A673 (cell line): ENCODE results near the gene ENOX1. TPM values are rescaled to one million over a fixed set of nuclear protein-coding genes. Genes with fewer than 3 reads are reported as not detected.

Experiments
- BruUV-seq: library from RNA; stranded (reverse); fragments of 400-500 nt; replicated peaks from 2 replicates; lab custom pipeline; 2021; lab: Mats Ljungman, UMichigan
- CTCF ChIA-PET: fragments of 300-600 bp; sonication (Branson Sonifier 250); formaldehyde crosslinking; loops from one replicate; lab custom pipeline; 2022; ENCODE audit warnings: antibody characterized with exemption; lab: Charles Lee
- POLR2A ChIA-PET: fragments of 300-600 bp; sonication (Branson Sonifier 250); formaldehyde crosslinking; loops from one replicate; lab custom pipeline; 2022; ENCODE audit warnings: antibody characterized with exemption; ENCODE audit not compliant: low non-redundant PET; lab: Charles Lee
- DNase-seq: peaks from one replicate; pipeline ENCODE4 v3.0.0-alpha.2; 2015; ENCODE audit warnings: low spot score
- H3K27ac ChIP-seq: fragments of 200-600 bp; sonication (generic); 2 replicates; pipeline ENCODE4 v1.5.1; 2016; ENCODE audit warnings: mixed run types, low read depth, mild to moderate bottlenecking, mixed read lengths, antibody characterized with exemption, low read length; ENCODE audit not compliant: poor library complexity, severe bottlenecking
- H3K27me3 ChIP-seq: fragments of 200-600 bp; sonication (generic); replicated peaks from 2 replicates; pipeline ENCODE4 v1.6.1; 2017; ENCODE audit warnings: mixed run types, low read depth, mild to moderate bottlenecking, mixed read lengths, antibody characterized with exemption, low read length; ENCODE audit not compliant: insufficient read depth, poor library complexity
- H3K36me3 ChIP-seq: fragments of 200-600 bp; sonication (generic); 2 replicates; pipeline ENCODE4 v1.6.1; 2016; ENCODE audit warnings: mixed run types, mild to moderate bottlenecking, mixed read lengths, antibody characterized with exemption, low read length; ENCODE audit not compliant: insufficient read depth, poor library complexity, severe bottlenecking
- H3K4me1 ChIP-seq: fragments of 200-600 bp; sonication (generic); 2 replicates; pipeline ENCODE4 v1.6.1; 2017; ENCODE audit warnings: mixed run types, mild to moderate bottlenecking, mixed read lengths, antibody characterized with exemption, low read length; ENCODE audit not compliant: insufficient read depth, poor library complexity, severe bottlenecking
- H3K4me3 ChIP-seq: fragments of 200-600 bp; sonication (generic); 2 replicates; pipeline ENCODE4 v1.5.1; 2016; ENCODE audit warnings: low read depth, mixed run types, mild to moderate bottlenecking, mixed read lengths, low read length; ENCODE audit not compliant: poor library complexity, severe bottlenecking
- H3K9me3 ChIP-seq: fragments of 200-600 bp; sonication (generic); 2 replicates; pipeline ENCODE4 v1.6.1; 2016; ENCODE audit warnings: mixed run types, low read depth, mild to moderate bottlenecking, mixed read lengths, antibody characterized with exemption, low read length; ENCODE audit not compliant: poor library complexity, severe bottlenecking
- EZH2 ChIP-seq: fragments of 200-600 bp; sonication (generic); IDR thresholded peaks from 2 replicates; pipeline ENCODE4 v1.6.1; 2017; ENCODE audit warnings: borderline replicate concordance, low read depth, mild to moderate bottlenecking, mixed read lengths, antibody characterized with exemption, low read length; ENCODE audit not compliant: poor library complexity, severe bottlenecking
- intact Hi-C: fragments of 100-400 bp; cut with micrococcal nuclease; formaldehyde crosslinking; loops from one replicate; pipeline ENCODE4 v1.10.0; 2022; ENCODE audit not compliant: unreplicated experiment
- total RNA-seq: library from RNA; stranded (reverse); gene quantifications from 2 replicates; pipeline ENCODE4 v1.2.3, GENCODE V29; 2021
- TF ChIP-seq, protein P1 (sequence below): fragments of 300-800, 200-600 bp; sonication (generic); conservative IDR thresholded peaks from 2 replicates; pipeline ENCODE4 v1.5.1; 2017; ENCODE audit warnings: low read depth, mild to moderate bottlenecking, antibody characterized with exemption, low read length, moderate library complexity, mixed read lengths

ENOX1 gene
- total RNA-seq, 1 experiment from 2014 or later: 4.4 TPM

- Histone ChIP-seq H3K4me3 (no peak overlapping the region), H3K27ac (no peak overlapping the region), H3K27me3 (no peaks in the 10 kb centered on the region), H3K36me3 (no peaks in the 10 kb centered on the region), H3K9me3 (no peaks in the 10 kb centered on the region), H3K4me1 (peaks cover 9% of the 10 kb centered on the region)
- TF ChIP-seq EZH2: no peak
- TF ChIP-seq, protein P1, sequence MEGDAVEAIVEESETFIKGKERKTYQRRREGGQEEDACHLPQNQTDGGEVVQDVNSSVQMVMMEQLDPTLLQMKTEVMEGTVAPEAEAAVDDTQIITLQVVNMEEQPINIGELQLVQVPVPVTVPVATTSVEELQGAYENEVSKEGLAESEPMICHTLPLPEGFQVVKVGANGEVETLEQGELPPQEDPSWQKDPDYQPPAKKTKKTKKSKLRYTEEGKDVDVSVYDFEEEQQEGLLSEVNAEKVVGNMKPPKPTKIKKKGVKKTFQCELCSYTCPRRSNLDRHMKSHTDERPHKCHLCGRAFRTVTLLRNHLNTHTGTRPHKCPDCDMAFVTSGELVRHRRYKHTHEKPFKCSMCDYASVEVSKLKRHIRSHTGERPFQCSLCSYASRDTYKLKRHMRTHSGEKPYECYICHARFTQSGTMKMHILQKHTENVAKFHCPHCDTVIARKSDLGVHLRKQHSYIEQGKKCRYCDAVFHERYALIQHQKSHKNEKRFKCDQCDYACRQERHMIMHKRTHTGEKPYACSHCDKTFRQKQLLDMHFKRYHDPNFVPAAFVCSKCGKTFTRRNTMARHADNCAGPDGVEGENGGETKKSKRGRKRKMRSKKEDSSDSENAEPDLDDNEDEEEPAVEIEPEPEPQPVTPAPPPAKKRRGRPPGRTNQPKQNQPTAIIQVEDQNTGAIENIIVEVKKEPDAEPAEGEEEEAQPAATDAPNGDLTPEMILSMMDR: no peak
- POLR2A ChIA-PET: no interaction called here
- BruUV-seq: no TSS peak
- no peak for DNase-seq
- CTCF ChIA-PET: interaction anchor here (0.5 to 0.7 kb wide), 2 partner anchors 59 to 518 kb away, joined by 4 to 6 read pairs; no protein-coding TSS in a partner anchor
- intact Hi-C loops: no loop called here
These were observed 547.4 kb downstream of the ENOX1 start for GRCh38 chr13:43239275-43239840.

GRCh38 chr13:43238341-43239083, 548.3 kb downstream of the ENOX1 start:
- POLR2A ChIA-PET: no interaction called here
- H3K27ac ChIP-seq: no peak overlapping the region
- H3K4me3 ChIP-seq: no peak overlapping the region
- TF ChIP-seq, protein P1: no peak
- TF ChIP-seq EZH2: no peak
- no peaks in the 10 kb centered on the region for H3K9me3 ChIP-seq
- peaks cover 9% of the 10 kb centered on the region for H3K4me1 ChIP-seq
- DNase-seq: no peak
- BruUV-seq: no TSS peak
- no peaks in the 10 kb centered on the region for H3K36me3 ChIP-seq
- intact Hi-C loops: no loop called here
- CTCF ChIA-PET: no interaction called here
- H3K27me3 ChIP-seq: no peaks in the 10 kb centered on the region

- H3K36me3 ChIP-seq: no peaks in the 10 kb centered on the region
- ChIA-PET POLR2A (no interaction called here), CTCF (no interaction called here)
- H3K9me3 ChIP-seq: no peaks in the 10 kb centered on the region
- BruUV-seq: no TSS peak
- intact Hi-C loops: no loop called here
- H3K27ac ChIP-seq: no peak overlapping the region
- H3K27me3 ChIP-seq: no peaks in the 10 kb centered on the region
- no peak for TF ChIP-seq EZH2
- TF ChIP-seq, protein P1: no peak
- DNase-seq: no peak
- H3K4me3 ChIP-seq: no peak overlapping the region
- peaks cover 9% of the 10 kb centered on the region for H3K4me1 ChIP-seq
These were observed 549.2 kb downstream of the ENOX1 start for GRCh38 chr13:43237616-43238015.
